HepG2 (cell line): ENCODE results near the gene COL9A3. TPM values are rescaled to one million over a fixed set of nuclear protein-coding genes. Genes with fewer than 3 reads are reported as not detected.

Source experiments
- HNF1A ChIP-seq, 2 experiments: sonication (generic) in 1 of 2; formaldehyde crosslinking in 1 of 2; IDR thresholded peaks; 2 replicates each; pipeline versions ENCODE4 v1.4.0 to v1.6.1; 2016 to 2020; ENCODE audit warnings: borderline replicate concordance in 1 of 2, low read depth in 1 of 2, mild to moderate bottlenecking in 1 of 2, missing genetic modification reagents in 1 of 2
- HNF4G ChIP-seq, 2 experiments: sonication (generic) in 1 of 2; formaldehyde crosslinking in 1 of 2; IDR thresholded peaks; 2 replicates each; pipeline versions ENCODE4 v1.4.0 to v1.6.1; 2011 to 2020; ENCODE audit warnings: borderline replicate concordance in 2 of 2, low read depth in 2 of 2, mild to moderate bottlenecking in 2 of 2, low read length in 1 of 2, missing genetic modification reagents in 1 of 2, moderate library complexity in 1 of 2
- JDP2 ChIP-seq: sonication (generic); formaldehyde crosslinking; IDR thresholded peaks from 2 replicates; pipeline ENCODE4 v1.8.1; 2022; ENCODE audit warnings: missing genetic modification reagents, borderline replicate concordance
- PBX3 ChIP-seq: sonication (generic); formaldehyde crosslinking; IDR thresholded peaks from 2 replicates; pipeline ENCODE4 v1.8.1; 2023; ENCODE audit warnings: missing genetic modification reagents, inconsistent platforms, borderline replicate concordance
- PHF20 ChIP-seq: sonication (generic); formaldehyde crosslinking; IDR thresholded peaks from 2 replicates; pipeline ENCODE4 v1.5.0; 2020; ENCODE audit warnings: mild to moderate bottlenecking, missing genetic modification reagents
- PHF21A ChIP-seq: sonication (generic); formaldehyde crosslinking; IDR thresholded peaks from 2 replicates; pipeline ENCODE4 v1.5.0; 2020; ENCODE audit warnings: mild to moderate bottlenecking, missing genetic modification reagents
- POGK ChIP-seq: sonication (generic); formaldehyde crosslinking; conservative IDR thresholded peaks from 2 replicates; pipeline ENCODE4 v1.8.0; 2022; ENCODE audit warnings: mild to moderate bottlenecking, moderate library complexity, missing genetic modification reagents
- RCOR2 ChIP-seq: IDR thresholded peaks from 2 replicates; pipeline ENCODE4 v1.6.1; 2016; ENCODE audit warnings: missing biosample characterization, missing genetic modification reagents
- SNAPC2 ChIP-seq: sonication (generic); formaldehyde crosslinking; IDR thresholded peaks from 2 replicates; pipeline ENCODE4 v1.8.1; 2022; ENCODE audit warnings: mild to moderate bottlenecking, missing genetic modification reagents
- ZBTB7A ChIP-seq: sonication (generic); formaldehyde crosslinking; IDR thresholded peaks from 2 replicates; pipeline ENCODE4 v1.8.0; 2022; ENCODE audit warnings: mild to moderate bottlenecking, missing genetic modification reagents
- ZNF101 ChIP-seq: sonication (generic); formaldehyde crosslinking; IDR thresholded peaks from 2 replicates; pipeline ENCODE4 v1.4.0; 2020; ENCODE audit warnings: mild to moderate bottlenecking, low read depth, missing genetic modification reagents, borderline replicate concordance
- ZNF446 ChIP-seq: sonication (generic); formaldehyde crosslinking; IDR thresholded peaks from 2 replicates; pipeline ENCODE4 v1.5.0; 2020; ENCODE audit warnings: mild to moderate bottlenecking, missing genetic modification reagents
- ZNF564 ChIP-seq: sonication (generic); formaldehyde crosslinking; IDR thresholded peaks from 2 replicates; pipeline ENCODE4 v1.8.1; 2023; ENCODE audit warnings: mild to moderate bottlenecking, missing genetic modification reagents
- polyA plus RNA-seq, 8 experiments: library from polyadenylated mRNA; depleted of rRNA in 3 of 8; stranded (reverse) in 7 of 8; unstranded in 1 of 8; fragments of >200 nt; fragmentation: Illumina TruSeq in 4 of 8; extraction: Trizol in 4 of 8; gene quantifications; 2 replicates each; pipeline versions ENCODE4 v1.2.1 to v1.2.3, GENCODE V29; 2011 to 2016; ENCODE audit warnings: low read depth in 4 of 8, missing spikeins in 1 of 8, mixed read lengths in 1 of 8; ENCODE audit not compliant: insufficient read depth in 1 of 8
- total RNA-seq, 5 experiments: library from RNA; depleted of rRNA; stranded (reverse); fragments of >200 nt; fragmentation: Illumina TruSeq; extraction: Trizol; gene quantifications; 2 replicates each; pipeline ENCODE4 v1.2.3, GENCODE V29; 2016; ENCODE audit warnings: low read depth in 1 of 5
- TF ChIP-seq, protein P1 (sequence below): sonication (generic); formaldehyde crosslinking; IDR thresholded peaks from 2 replicates; pipeline ENCODE4 v1.4.0; 2020; ENCODE audit warnings: missing genetic modification reagents
- TF ChIP-seq, protein P2 (sequence below): sonication (generic); formaldehyde crosslinking; IDR thresholded peaks from 2 replicates; pipeline ENCODE4 v1.9.0; 2022; ENCODE audit warnings: low read depth, missing genetic modification reagents

Gene COL9A3
- total and polyA plus RNA-seq, 2 of the 13 experiments (the other 11 are each of a cell fraction or from before 2014, with no cell fraction given): 155 to 204 TPM

GRCh38 chr20:62816884-62817873 lies at the start of gene COL9A3 (continued):
- TF ChIP-seq ZNF446: peak; percentile 79
- TF ChIP-seq HNF1A (IDR thresholded peaks at IDR 0.05; ENCODE audit: low read depth): no peak
- no peak for TF ChIP-seq HNF1A (CRISPR knock-in tag; IDR thresholded peaks at IDR 0.05; ENCODE audit: borderline replicate concordance)
- peak; percentile 30 for TF ChIP-seq HNF4G (IDR thresholded peaks at IDR 0.05; ENCODE audit: borderline replicate concordance, low read depth, low read length)
- TF ChIP-seq HNF4G (CRISPR knock-in tag; IDR thresholded peaks at IDR 0.05; ENCODE audit: borderline replicate concordance, low read depth): no peak
- TF ChIP-seq, protein P1, sequence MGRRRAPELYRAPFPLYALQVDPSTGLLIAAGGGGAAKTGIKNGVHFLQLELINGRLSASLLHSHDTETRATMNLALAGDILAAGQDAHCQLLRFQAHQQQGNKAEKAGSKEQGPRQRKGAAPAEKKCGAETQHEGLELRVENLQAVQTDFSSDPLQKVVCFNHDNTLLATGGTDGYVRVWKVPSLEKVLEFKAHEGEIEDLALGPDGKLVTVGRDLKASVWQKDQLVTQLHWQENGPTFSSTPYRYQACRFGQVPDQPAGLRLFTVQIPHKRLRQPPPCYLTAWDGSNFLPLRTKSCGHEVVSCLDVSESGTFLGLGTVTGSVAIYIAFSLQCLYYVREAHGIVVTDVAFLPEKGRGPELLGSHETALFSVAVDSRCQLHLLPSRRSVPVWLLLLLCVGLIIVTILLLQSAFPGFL: no peak
- 0 out of 2 replicates have a peak, but pooled peaks have one; percentile 55 for TF ChIP-seq ZNF564 (CRISPR knock-in tag)
- TF ChIP-seq ZNF101 (CRISPR knock-in tag): no peak
- no peak; the same call in 1 of the 2 replicates for TF ChIP-seq POGK
- TF ChIP-seq PHF21A (CRISPR knock-in tag): peak; percentile 6; the same call in 1 of the 2 replicates
- TF ChIP-seq RCOR2 (CRISPR knock-in tag): no peak
- TF ChIP-seq, protein P2, sequence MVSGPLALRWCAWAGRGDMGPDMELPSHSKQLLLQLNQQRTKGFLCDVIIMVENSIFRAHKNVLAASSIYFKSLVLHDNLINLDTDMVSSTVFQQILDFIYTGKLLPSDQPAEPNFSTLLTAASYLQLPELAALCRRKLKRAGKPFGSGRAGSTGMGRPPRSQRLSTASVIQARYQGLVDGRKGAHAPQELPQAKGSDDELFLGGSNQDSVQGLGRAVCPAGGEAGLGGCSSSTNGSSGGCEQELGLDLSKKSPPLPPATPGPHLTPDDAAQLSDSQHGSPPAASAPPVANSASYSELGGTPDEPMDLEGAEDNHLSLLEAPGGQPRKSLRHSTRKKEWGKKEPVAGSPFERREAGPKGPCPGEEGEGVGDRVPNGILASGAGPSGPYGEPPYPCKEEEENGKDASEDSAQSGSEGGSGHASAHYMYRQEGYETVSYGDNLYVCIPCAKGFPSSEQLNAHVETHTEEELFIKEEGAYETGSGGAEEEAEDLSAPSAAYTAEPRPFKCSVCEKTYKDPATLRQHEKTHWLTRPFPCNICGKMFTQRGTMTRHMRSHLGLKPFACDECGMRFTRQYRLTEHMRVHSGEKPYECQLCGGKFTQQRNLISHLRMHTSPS: no peak
- TF ChIP-seq ZBTB7A: no peak
- TF ChIP-seq PBX3 (CRISPR knock-in tag): no peak
- 0 out of 2 replicates have a peak, but pooled peaks have one; percentile 33 for TF ChIP-seq SNAPC2 (CRISPR knock-in tag)
- no peak for TF ChIP-seq PHF20
- no peak for TF ChIP-seq JDP2 (CRISPR knock-in tag)
